ENCODE measurements around the gene ALAS1.

GRCh38 chr3:52182691-52183090 lies 15.3 kb upstream of the ALAS1 start:
- TF ChIP-seq YY1 (IDR thresholded peaks at IDR 0.05; ENCODE audit: insufficient read depth, insufficient read length) (no peak), SUZ12 (IDR thresholded peaks at IDR 0.05; ENCODE audit: extremely low read depth, insufficient read depth, insufficient read length) (no peak)

All from NT2/D1 (cell line).